Endometrial microvascular endothelial cells (primary cell): ENCODE results near the gene AUTS2. TPM values are rescaled to one million over a fixed set of nuclear protein-coding genes. Genes with fewer than 3 reads are reported as not detected.
"Not testable (repeated sequence)": the region's sequence is repeated elsewhere in the genome, so short reads cannot be mapped to it uniquely, and the experiment has no call there.

Source experiments
- in situ Hi-C: cut with HindIII; loops from 2 replicates; pipeline ENCODE4 v1.10.0; 2017; ENCODE audit warnings: low sequenced_read_pairs, low pct_unique_long_range_greater_than_20kb; ENCODE audit errors: inconsistent ontology term
- total RNA-seq: library from RNA; depleted of rRNA; stranded (reverse); fragments of >200 nt; gene quantifications from one replicate; pipeline ENCODE4 v1.2.3, GENCODE V29; 2015; ENCODE audit errors: inconsistent ontology term

Gene AUTS2
- total RNA-seq, 1 donor from 2014 or later: 0.09 TPM

- in situ Hi-C loops: no loop called here
Measured at GRCh38 chr7:70635633-70636032, 1037.4 kb downstream of the AUTS2 start.

DNA sequence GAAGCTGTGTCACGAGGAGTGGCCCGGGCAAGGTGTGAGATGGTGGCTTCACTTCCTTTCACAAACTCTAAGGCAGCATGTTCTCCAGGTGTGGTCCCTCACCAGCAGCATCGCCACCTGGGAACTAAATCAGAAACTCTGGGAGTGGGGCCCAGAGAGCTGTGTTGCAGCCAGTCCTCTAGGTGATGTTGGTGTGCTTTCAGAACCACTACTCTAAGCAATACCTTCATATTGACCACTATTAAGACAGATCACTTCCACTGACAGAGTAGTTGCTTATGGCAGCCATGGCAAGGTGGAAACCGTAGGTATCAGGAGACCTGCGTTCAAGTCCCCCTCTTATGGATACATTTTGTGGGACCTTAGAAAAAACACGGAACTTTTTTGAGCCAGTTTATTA is 1037.9 kb downstream of the AUTS2 start:
- in situ Hi-C loops: no loop called here

- in situ Hi-C loops: no loop called here
Measured at GRCh38 chr7:70637726-70638125, 1039.5 kb downstream of the AUTS2 start.

DNA sequence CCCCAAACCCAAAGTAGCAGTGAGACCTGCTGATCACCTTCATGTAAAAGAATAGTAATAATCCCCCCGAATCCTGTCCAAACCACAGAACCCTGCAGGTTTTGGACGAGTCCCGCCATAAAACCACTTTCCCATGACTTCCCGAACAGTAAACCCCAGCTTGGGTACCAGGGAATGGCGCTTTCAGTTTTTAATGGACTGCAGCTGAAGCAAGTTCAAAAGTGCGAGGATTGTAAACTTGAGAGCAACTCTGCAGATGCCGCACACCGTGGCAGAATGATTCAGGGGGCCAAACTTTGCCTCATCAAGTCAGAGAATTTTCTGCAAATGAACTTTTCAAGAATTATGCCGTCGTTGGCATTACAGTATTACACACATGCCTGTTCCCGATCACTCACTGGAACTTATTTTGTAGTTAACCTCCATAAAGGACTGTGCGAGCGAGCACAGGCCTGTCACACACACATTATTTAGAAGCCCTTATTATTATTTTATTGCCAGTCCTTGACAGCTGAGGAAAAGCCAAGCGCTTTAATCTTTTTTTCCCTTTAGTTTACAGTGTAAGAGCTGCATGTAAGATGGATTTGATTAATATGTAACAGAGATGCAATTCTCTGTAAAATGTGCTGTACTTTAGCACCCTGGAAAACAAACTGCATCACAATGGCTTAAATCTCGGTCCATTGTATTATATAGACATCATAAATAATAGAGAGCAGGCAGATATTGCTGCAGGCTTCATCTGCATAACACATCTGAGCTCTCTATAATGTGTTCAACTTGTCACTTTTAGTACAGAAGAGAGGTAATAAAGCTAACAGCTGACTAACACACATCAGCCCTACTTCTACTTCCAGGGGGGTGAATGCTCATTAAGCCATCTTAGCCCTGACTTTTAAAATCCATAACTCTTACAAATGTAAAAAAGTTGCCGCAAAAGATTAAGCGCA is 1040.2 kb downstream of the AUTS2 start:
- in situ Hi-C loops: no loop called here

DNA sequence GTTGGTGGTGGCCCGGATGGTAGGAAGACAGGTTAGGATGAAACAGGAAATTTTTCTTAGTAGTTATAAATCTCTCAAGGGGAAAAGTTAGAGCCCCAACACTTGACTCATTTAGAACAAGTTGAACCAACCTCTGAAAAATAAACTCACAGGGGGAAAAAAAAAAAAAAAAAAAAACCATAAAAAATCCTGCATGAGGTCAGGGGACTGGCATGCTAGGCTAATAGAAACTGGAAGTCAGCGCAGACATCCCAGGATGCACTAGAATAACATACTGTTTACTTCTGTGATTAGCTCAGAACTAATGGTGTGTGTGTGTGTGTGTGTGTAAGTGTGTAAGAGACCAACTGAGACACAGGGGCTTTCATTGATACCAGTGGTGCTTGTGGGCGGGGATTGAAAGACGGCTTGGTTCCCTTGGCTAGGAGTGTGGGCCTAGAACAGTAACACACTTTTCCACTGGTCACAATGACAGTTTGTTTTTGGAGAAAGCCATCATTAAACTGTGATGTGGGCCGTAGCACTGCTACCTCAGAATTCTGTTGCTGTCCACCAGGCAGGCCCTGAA is 1042.1 kb downstream of the AUTS2 start:
- in situ Hi-C loops: no loop called here

- in situ Hi-C loops: no loop called here
Measured at GRCh38 chr7:70641882-70642281, 1043.6 kb downstream of the AUTS2 start.

DNA sequence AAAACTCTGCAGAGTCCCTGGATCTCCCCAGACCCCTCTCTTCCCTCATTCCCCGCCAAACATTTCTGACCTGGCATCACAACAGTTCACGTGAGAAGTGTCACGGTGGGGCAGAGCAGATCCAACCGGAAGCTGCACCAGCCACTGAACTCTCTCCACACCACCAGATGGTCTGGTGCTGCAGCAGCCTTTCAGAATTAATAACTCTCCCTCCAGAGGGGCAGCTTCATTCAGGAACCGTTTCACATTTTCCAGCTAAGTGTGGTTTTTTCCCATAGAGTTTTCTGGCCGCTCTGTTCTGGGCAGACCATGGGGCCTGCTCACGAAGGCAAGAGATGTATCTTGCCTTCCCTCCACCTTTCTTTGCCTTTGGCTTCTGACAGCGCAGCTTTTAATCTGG is 1047.0 kb downstream of the AUTS2 start:
- in situ Hi-C loops: no loop called here

DNA sequence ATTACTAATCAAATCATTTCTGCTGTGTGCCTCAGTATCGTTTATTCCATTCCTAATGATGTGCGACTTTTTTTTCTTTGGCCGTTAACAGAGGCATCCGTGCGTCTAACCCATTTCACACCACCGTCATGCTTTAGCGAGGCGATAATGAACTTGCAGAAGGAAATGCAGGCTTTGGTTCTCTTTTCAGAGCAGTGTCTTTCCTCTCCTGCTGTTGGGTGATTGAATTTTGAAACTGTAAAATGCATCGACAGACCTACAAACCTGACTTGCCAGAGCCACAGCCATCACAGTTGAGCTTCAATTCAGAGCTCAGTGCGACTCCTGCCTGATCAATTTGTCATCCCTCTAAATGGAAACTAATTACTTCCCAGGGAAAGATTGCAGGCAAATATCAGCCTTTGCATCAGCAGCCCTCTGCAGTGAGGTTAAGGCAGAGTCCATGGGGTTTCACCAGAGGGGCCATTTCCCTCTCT is 1047.6 kb downstream of the AUTS2 start:
- in situ Hi-C loops: no loop called here

DNA sequence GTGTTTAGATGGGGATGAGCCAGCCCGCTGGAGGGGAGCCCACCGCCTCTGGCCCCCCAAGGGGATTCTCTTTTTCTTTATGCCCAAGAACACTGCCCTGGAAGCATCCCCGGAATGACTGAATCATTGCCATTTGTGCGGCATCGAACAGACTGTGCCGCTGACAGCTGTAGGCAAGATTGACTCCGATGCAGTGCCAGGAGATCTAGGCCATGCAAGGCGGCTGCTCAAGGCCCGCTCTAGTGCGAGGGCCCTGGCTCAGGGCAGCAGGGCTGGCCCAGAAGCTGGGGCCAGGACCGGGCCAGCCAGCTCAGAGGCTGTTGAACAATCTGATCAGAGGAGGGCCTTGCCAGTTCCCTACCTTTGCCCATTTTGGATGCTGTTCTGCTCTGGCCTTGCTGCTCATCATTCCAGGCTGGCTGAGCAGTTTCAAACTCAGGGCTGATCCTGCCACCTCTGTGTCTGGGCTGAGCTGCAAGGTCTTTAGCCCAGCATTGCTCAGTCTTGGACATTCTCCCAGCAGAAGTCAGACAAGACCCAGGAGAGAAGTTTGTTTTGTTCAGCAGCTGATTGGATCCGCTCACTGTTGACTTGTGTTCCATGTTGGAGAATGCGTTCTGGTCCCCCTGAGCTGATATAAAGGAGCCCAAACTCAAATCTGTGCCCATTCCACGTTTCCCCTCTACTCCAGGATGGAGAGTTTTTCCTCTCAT is 1048.4 kb downstream of the AUTS2 start:
- in situ Hi-C loops: no loop called here

DNA sequence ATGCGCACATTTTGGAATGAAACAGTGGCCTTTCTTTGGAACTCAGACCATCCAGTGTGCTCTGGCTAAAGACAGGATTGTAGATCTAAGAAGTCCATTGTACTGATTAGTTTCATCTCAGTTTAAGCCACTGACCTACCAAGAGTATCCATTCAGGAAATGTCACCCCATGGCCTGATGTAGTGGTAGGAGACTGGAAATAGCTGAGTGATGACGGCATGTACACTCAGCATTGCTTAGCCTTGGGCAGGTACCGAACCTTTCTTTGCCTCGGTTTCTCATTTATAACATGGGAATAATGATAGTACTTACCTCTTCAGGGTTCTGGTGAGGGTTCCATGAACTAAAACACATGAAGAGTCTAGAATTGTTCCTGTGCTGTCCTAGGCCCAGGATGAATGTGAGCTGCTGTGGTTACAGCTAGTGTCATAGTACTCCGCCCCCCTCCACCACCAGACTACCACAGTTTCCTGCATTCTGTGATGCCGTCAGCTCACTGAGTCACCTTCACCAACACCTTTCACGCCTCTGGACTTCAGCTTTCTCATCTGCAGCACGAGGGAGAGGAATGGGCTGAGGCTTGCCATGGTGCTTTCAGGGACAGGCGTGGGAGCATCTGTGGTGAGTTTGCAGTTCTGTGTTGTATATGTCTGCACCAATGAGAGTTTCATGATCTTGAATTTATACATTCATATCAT is 1049.7 kb downstream of the AUTS2 start:
- in situ Hi-C loops: no loop called here

DNA sequence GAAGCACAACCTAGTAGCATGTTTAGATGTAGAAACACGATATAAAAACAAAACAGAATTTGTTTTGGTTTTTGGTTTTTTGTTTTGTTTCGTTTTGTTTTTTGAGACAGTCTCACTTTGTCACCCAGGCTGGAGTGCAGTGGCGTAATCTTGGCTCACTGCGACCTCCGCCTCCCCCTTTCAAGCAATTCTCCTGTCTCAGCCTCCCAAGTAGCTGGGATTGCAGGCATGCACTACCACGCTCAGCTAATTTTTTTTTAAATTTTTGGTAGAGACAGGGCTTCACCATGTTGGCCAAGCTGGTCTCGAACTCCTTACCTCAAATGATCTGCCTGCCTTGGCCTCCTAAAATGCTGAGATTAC is 1050.2 kb downstream of the AUTS2 start:
- in situ Hi-C loops: not testable (repeated sequence)

DNA sequence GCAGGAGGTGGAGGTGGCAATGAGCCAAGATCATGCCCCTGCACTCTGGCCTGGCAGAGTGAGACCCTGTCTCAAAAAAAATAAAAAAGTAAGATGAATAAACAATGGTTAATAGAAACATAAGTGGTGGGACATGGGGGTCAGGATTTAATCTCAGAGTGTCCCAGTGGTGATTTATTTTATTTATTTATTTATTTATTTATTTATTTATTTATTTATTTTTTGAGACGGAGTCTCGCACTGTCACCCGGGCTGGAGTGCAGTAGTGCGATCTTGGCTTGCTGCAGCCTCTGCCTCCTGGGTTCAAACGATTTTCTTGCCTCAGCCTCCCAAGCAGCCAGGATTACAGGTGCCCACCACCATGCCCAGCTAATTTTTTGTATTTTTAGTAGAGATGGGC is 1051.0 kb downstream of the AUTS2 start:
- in situ Hi-C loops: no loop called here

GRCh38 chr7:70654146-70654545 is 1055.9 kb downstream of the AUTS2 start:
- in situ Hi-C loops: no loop called here

DNA sequence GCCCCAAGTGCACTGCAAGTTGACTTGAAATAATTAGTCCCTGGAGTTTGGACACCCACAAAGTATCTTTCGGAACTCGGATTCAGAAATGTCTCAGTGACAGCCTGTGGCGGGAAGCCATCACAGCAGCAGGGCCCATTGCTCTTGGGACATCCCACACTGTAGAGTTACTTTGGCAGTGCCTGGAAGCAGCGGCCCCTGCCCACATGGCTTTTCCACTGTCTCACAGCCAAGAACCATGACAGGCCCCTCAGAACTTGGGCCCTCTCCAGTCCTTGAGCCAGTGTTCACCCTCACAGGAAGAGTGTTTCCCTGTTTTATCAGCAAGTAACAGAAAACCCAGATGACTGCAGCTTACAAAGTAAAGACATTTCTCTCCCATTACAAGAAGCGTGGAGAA is 1056.7 kb downstream of the AUTS2 start:
- in situ Hi-C loops: no loop called here

- in situ Hi-C loops: no loop called here
Measured at GRCh38 chr7:70655694-70656093, 1057.4 kb downstream of the AUTS2 start.

GRCh38 chr7:70657571-70657970 is 1059.3 kb downstream of the AUTS2 start:
- in situ Hi-C loops: no loop called here

GRCh38 chr7:70657989-70658632 is 1059.8 kb downstream of the AUTS2 start:
- in situ Hi-C loops: no loop called here

GRCh38 chr7:70659263-70659662 is 1061.0 kb downstream of the AUTS2 start:
- in situ Hi-C loops: no loop called here
